Naive thymus-derived CD8-positive, alpha-beta T cell (primary cell): ENCODE measurements around the gene ZC3H18. TPM values are rescaled to one million over a fixed set of nuclear protein-coding genes. Genes with fewer than 3 reads are reported as not detected.
A peak's percentile ranks its signal among the peaks of the same experiment; 100 is the strongest.

Experiments used
- ATAC-seq, 2 donors: fragments of 150-1000 bp; cut with Tn5 transposase in 1 of 2; sonication (Bioruptor Pico), chemical (Tn5 transposase) in 1 of 2; 1 replicate in 1 of 2; 2 replicates in 1 of 2; pipeline ENCODE4 v1.10.0; 2021; ENCODE audit warnings: mild to moderate bottlenecking in 2 of 2, moderate library complexity in 2 of 2
- POLR2A ChIA-PET: fragments of 350-600 bp; sonication (Branson Sonifier 250); formaldehyde crosslinking; loops from one replicate; lab custom pipeline; 2021; ENCODE audit warnings: antibody characterized with exemption; lab: Charles Lee
- DNase-seq, 10 donors: peaks; one replicate each; pipeline versions ENCODE4 v3.0.0 to v3.0.0-alpha.2; 2020 to 2022
- H3K27ac Mint-ChIP-seq, 10 donors: one replicate each; pipeline ENCODE4 v1.8.0; 2020 to 2022; ENCODE audit warnings: mild to moderate bottlenecking in 10 of 10, mixed read lengths in 10 of 10, moderate library complexity in 4 of 10, inconsistent platforms in 1 of 10
- H3K27me3 Mint-ChIP-seq, 5 donors: one replicate each; pipeline ENCODE4 v1.8.0; 2021 to 2022; ENCODE audit warnings: mixed read lengths in 5 of 5
- H3K36me3 Mint-ChIP-seq, 3 donors: one replicate each; pipeline ENCODE4 v1.8.0; 2020 to 2022; ENCODE audit warnings: mixed read lengths in 3 of 3, mild to moderate bottlenecking in 2 of 3, inconsistent platforms in 1 of 3
- H3K4me1 Mint-ChIP-seq, 4 donors: one replicate each; pipeline ENCODE4 v1.8.0; 2021 to 2022; ENCODE audit warnings: mixed read lengths in 4 of 4
- H3K4me3 Mint-ChIP-seq, 10 donors: one replicate each; pipeline ENCODE4 v1.8.0; 2020 to 2022; ENCODE audit warnings: mild to moderate bottlenecking in 10 of 10, mixed read lengths in 10 of 10, moderate library complexity in 6 of 10, inconsistent platforms in 1 of 10
- H3K9me3 Mint-ChIP-seq, 9 donors: one replicate each; pipeline ENCODE4 v1.8.0; 2020 to 2022; ENCODE audit warnings: mixed read lengths in 9 of 9, mild to moderate bottlenecking in 3 of 9, inconsistent platforms in 1 of 9, moderate library complexity in 1 of 9
- polyA plus RNA-seq, 3 donors: library from polyadenylated mRNA; unstranded; fragments of 300-500 nt; fragmentation: Illumina TruSeq; gene quantifications; one replicate each; pipeline ENCODE4 v1.2.3, GENCODE V29; 2021
- total RNA-seq, 8 experiments: library from RNA in 2 of 8; stranded (reverse) in 2 of 8; gene quantifications; one replicate each; pipeline ENCODE4 v1.2.3 and lab custom pipeline; 2021 to 2026

The ZC3H18 gene
- total and polyA plus RNA-seq, 5 experiments from 2014 or later = 7.3 to 81.2 (median 25.1) TPM

- peak overlapping the region in 3 of 10 donors; percentile 25 to 34 (median 31) for H3K27ac Mint-ChIP-seq
- no peak for ATAC-seq
- no peak for DNase-seq
- H3K4me1 Mint-ChIP-seq = peaks cover 0 to 2% (median 0%) of the 10 kb centered on the region in 4 donors
- H3K36me3 Mint-ChIP-seq = peaks cover 0 to 78% (median 4%) of the 10 kb centered on the region in 3 donors
- POLR2A ChIA-PET = interaction anchor here (0.7 kb wide), 1 partner anchor 17 kb away, joined by 3 read pairs; no protein-coding TSS in a partner anchor
- no peaks in the 10 kb centered on the region for H3K9me3 Mint-ChIP-seq
- H3K27me3 Mint-ChIP-seq = no peaks in the 10 kb centered on the region
- no peak overlapping the region for H3K4me3 Mint-ChIP-seq
These were observed 56.4 kb downstream of the ZC3H18 start for GRCh38 chr16:88626646-88627045.

GRCh38 chr16:88627531-88628411 lies 57.6 kb downstream of the ZC3H18 start:
- H3K9me3 Mint-ChIP-seq = no peaks in the 10 kb centered on the region
- DNase-seq = no peak
- H3K27me3 Mint-ChIP-seq = no peaks in the 10 kb centered on the region
- peak overlapping the region in 4 of 10 donors; percentile 10 to 52 (median 36) for H3K27ac Mint-ChIP-seq
- H3K36me3 Mint-ChIP-seq = peaks cover 0 to 75% (median 4%) of the 10 kb centered on the region in 3 donors
- no peak overlapping the region for H3K4me3 Mint-ChIP-seq
- POLR2A ChIA-PET = interaction anchor here (0.5 kb wide), 1 partner anchor 167 kb away, joined by 4 read pairs; no protein-coding TSS in a partner anchor
- H3K4me1 Mint-ChIP-seq = peaks cover 0 to 3% (median 2%) of the 10 kb centered on the region in 4 donors
- no peak for ATAC-seq

- POLR2A ChIA-PET = no interaction called here
- peak in 1 of 2 donors; percentile 37 for ATAC-seq
These were observed 58.3 kb downstream of the ZC3H18 start for GRCh38 chr16:88628512-88628974.

GRCh38 chr16:88629835-88630234 lies 59.6 kb downstream of the ZC3H18 start:
- DNase-seq (no peak), ATAC-seq (no peak)
- H3K4me1 Mint-ChIP-seq = peaks cover 0 to 14% (median 4%) of the 10 kb centered on the region in 4 donors
- no peaks in the 10 kb centered on the region for H3K27me3 Mint-ChIP-seq
- POLR2A ChIA-PET = no interaction called here
- H3K4me3 Mint-ChIP-seq = no peak overlapping the region
- peaks cover 0 to 58% (median 2%) of the 10 kb centered on the region in 3 donors for H3K36me3 Mint-ChIP-seq
- H3K27ac Mint-ChIP-seq = peak overlapping the region in 1 of 10 donors; percentile 69
- no peaks in the 10 kb centered on the region for H3K9me3 Mint-ChIP-seq

More at GRCh38 chr16:88628512-88628974, 58.3 kb downstream of the ZC3H18 start:
- Mint-ChIP-seq H3K27ac (peak overlapping the region in 3 of 10 donors; percentile 20 to 51 (median 21)), H3K4me1 (peaks cover 0 to 8% (median 3%) of the 10 kb centered on the region in 4 donors), H3K36me3 (peaks cover 0 to 69% (median 2%) of the 10 kb centered on the region in 3 donors), H3K9me3 (no peaks in the 10 kb centered on the region), H3K4me3 (no peak overlapping the region), H3K27me3 (no peaks in the 10 kb centered on the region)
- no peak for DNase-seq

- DNase-seq = no peak
- H3K9me3 Mint-ChIP-seq = no peaks in the 10 kb centered on the region
- no peak for ATAC-seq
- peak overlapping the region in 1 of 10 donors; percentile 69 for H3K27ac Mint-ChIP-seq
- peaks cover 1 to 17% (median 7%) of the 10 kb centered on the region in 4 donors for H3K4me1 Mint-ChIP-seq
- no peak overlapping the region for H3K4me3 Mint-ChIP-seq
- POLR2A ChIA-PET = interaction anchor here (1.0 kb wide), 1 partner anchor 12 kb away, joined by 3 read pairs; no protein-coding TSS in a partner anchor
- no peaks in the 10 kb centered on the region for H3K27me3 Mint-ChIP-seq
- peaks cover 0 to 53% (median 2%) of the 10 kb centered on the region in 3 donors for H3K36me3 Mint-ChIP-seq
These were observed 60.2 kb downstream of the ZC3H18 start for GRCh38 chr16:88630433-88630832.

- Mint-ChIP-seq H3K27ac (no peak overlapping the region), H3K36me3 (peaks cover 0 to 49% (median 2%) of the 10 kb centered on the region in 3 donors), H3K4me1 (peaks cover 3 to 18% (median 11%) of the 10 kb centered on the region in 4 donors), H3K9me3 (no peaks in the 10 kb centered on the region), H3K27me3 (no peaks in the 10 kb centered on the region), H3K4me3 (no peak overlapping the region)
- POLR2A ChIA-PET = interaction anchor here (1.0 kb wide), 1 partner anchor 11 kb away, joined by 3 read pairs; no protein-coding TSS in a partner anchor
- DNase-seq (no peak), ATAC-seq (no peak)
These were observed 60.7 kb downstream of the ZC3H18 start for GRCh38 chr16:88630941-88631340.

- ATAC-seq = no peak
- POLR2A ChIA-PET = interaction anchor here (1.0 kb wide), 1 partner anchor 11 kb away, joined by 3 read pairs; no protein-coding TSS in a partner anchor
- Mint-ChIP-seq H3K27me3 (peaks cover 0 to under 1% (median 0%) of the 10 kb centered on the region in 5 donors), H3K4me1 (peaks cover 3 to 22% (median 16%) of the 10 kb centered on the region in 4 donors), H3K9me3 (no peaks in the 10 kb centered on the region), H3K4me3 (peak overlapping the region in 1 of 10 donors; percentile 37), H3K27ac (peak overlapping the region in 2 of 10 donors; percentile 62 to 68), H3K36me3 (peaks cover 0 to 45% (median 2%) of the 10 kb centered on the region in 3 donors)
- DNase-seq = no peak
These were observed 61.2 kb downstream of the ZC3H18 start for GRCh38 chr16:88631384-88631783.

GRCh38 chr16:88631920-88632586 lies 61.9 kb downstream of the ZC3H18 start:
- no peak for DNase-seq
- H3K36me3 Mint-ChIP-seq = peaks cover 0 to 38% (median 2%) of the 10 kb centered on the region in 3 donors
- H3K27me3 Mint-ChIP-seq = peaks cover 0 to 2% (median 0%) of the 10 kb centered on the region in 5 donors

GRCh38 chr16:88632587-88632930 lies 62.4 kb downstream of the ZC3H18 start:
- ATAC-seq = no peak
- POLR2A ChIA-PET = interaction anchor here (0.7 to 1.6 kb wide), 5 partner anchors 13 to 73 kb away, joined by 3 to 11 read pairs (median 4); no protein-coding TSS in a partner anchor
- peak overlapping the region in 4 of 10 donors; percentile 2 to 40 (median 19) for H3K4me3 Mint-ChIP-seq
- peaks cover 0 to 2% (median 0%) of the 10 kb centered on the region in 9 donors for H3K9me3 Mint-ChIP-seq
- peak overlapping the region in 4 of 10 donors; percentile 45 to 58 (median 49) for H3K27ac Mint-ChIP-seq
- DNase-seq = no peak
- H3K27me3 Mint-ChIP-seq = peaks cover 0 to 6% (median 2%) of the 10 kb centered on the region in 5 donors
- H3K4me1 Mint-ChIP-seq = peaks cover 7 to 30% (median 23%) of the 10 kb centered on the region in 4 donors
- H3K36me3 Mint-ChIP-seq = peaks cover 0 to 33% (median 2%) of the 10 kb centered on the region in 3 donors

More at GRCh38 chr16:88631920-88632586, 61.9 kb downstream of the ZC3H18 start:
- Mint-ChIP-seq H3K9me3 (no peaks in the 10 kb centered on the region), H3K27ac (peak overlapping the region in 3 of 10 donors; percentile 45 to 58 (median 50)), H3K4me3 (peak overlapping the region in 2 of 10 donors; percentile 2 to 37), H3K4me1 (peaks cover 4 to 25% (median 18%) of the 10 kb centered on the region in 4 donors)
- no peak for ATAC-seq
- POLR2A ChIA-PET = interaction anchor here (0.7 kb wide), 2 partner anchors 59 to 73 kb away, joined by 3 to 4 read pairs; no protein-coding TSS in a partner anchor

GRCh38 chr16:88633684-88634140 lies 63.5 kb downstream of the ZC3H18 start:
- peak overlapping the region in 6 of 10 donors; percentile 25 to 90 (median 56) for H3K27ac Mint-ChIP-seq
- peaks cover 0 to 10% (median 2%) of the 10 kb centered on the region in 5 donors for H3K27me3 Mint-ChIP-seq
- H3K9me3 Mint-ChIP-seq = peaks cover 0 to 2% (median 0%) of the 10 kb centered on the region in 9 donors
- peaks cover 11 to 41% (median 35%) of the 10 kb centered on the region in 4 donors for H3K4me1 Mint-ChIP-seq
- H3K4me3 Mint-ChIP-seq = peak overlapping the region; percentile 39 to 85 (median 76)
- H3K36me3 Mint-ChIP-seq = peaks cover 0 to 28% (median 2%) of the 10 kb centered on the region in 3 donors
- ATAC-seq = peak; percentile 47 to 60
- DNase-seq = peak in 7 of 10 donors; percentile 31 to 76 (median 46)
- POLR2A ChIA-PET = interaction anchor here (0.7 to 1.6 kb wide), 7 partner anchors 9 to 71 kb away, joined by 3 to 11 read pairs (median 3); no protein-coding TSS in a partner anchor
